ENCODE data around the gene MTCL3.

Gene MTCL3

DNA sequence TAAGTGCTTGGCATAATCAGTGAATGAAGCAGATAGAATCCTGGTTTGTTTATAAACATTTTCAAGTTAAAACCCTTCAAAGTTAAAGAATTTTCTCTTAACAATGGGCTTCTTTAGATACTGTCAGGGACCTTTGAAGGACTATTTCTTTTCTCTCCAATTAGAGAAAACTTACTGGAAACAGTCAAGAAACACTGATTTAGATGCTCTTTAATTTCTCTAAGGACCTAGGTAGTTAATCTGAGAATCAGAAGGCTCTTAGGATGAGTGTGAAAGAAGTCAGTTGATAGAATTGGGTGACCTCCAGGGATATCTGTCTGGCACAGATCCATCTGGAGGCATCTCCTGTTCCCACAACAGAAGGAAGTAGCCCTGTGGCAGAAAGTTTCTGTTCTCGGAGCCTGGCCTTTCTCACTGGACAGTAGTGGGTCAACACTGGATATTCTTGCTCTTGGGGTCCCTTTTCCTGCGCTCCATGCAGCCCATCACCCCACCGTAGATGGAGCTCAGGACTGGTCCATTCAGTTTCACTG lies 82.5 kb downstream of the MTCL3 start:
- WGBS (ENCODE audit: low lambda C conversion rate), result 6% methylated on average over 3 of the region's 3 CpGs
- in situ Hi-C loops (cut with HindIII; ENCODE audit: extremely low pct_ligation_motif_present, low pct_unique_long_range_greater_than_20kb), result no loop called here
- TF ChIP-seq ZNF816 (CRISPR knock-in tag; IDR thresholded peaks at IDR 0.05; ENCODE audit: borderline replicate concordance), result no peak
- TF ChIP-seq KDM5A (IDR thresholded peaks at IDR 0.05; ENCODE audit: borderline replicate concordance, low read length), result no peak
- no peak for TF ChIP-seq PPARG (CRISPR knock-in tag; conservative IDR thresholded peaks at IDR 0.05)
- TF ChIP-seq, protein P1, sequence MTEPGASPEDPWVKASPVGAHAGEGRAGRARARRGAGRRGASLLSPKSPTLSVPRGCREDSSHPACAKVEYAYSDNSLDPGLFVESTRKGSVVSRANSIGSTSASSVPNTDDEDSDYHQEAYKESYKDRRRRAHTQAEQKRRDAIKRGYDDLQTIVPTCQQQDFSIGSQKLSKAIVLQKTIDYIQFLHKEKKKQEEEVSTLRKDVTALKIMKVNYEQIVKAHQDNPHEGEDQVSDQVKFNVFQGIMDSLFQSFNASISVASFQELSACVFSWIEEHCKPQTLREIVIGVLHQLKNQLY (CRISPR knock-in tag; IDR thresholded peaks at IDR 0.05), result no peak
- TF ChIP-seq ZNF33B (CRISPR knock-in tag; IDR thresholded peaks at IDR 0.05), result no peak
- TF ChIP-seq ZNF605 (CRISPR knock-in tag; IDR thresholded peaks at IDR 0.05), result no peak
- no peak for TF ChIP-seq ATF1 (CRISPR knock-in tag; IDR thresholded peaks at IDR 0.05)
- no peak for TF ChIP-seq ZNF773 (CRISPR knock-in tag; IDR thresholded peaks at IDR 0.05; ENCODE audit: borderline replicate concordance)
- TF ChIP-seq, protein P2, sequence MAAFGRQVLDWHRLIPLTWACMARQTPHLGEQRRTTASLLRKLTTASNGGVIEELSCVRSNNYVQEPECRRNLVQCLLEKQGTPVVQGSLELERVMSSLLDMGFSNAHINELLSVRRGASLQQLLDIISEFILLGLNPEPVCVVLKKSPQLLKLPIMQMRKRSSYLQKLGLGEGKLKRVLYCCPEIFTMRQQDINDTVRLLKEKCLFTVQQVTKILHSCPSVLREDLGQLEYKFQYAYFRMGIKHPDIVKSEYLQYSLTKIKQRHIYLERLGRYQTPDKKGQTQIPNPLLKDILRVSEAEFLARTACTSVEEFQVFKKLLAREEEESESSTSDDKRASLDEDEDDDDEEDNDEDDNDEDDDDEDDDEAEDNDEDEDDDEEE (CRISPR knock-in tag; IDR thresholded peaks at IDR 0.05), result no peak
- no peak for TF ChIP-seq ZNF468 (CRISPR knock-in tag; IDR thresholded peaks at IDR 0.05)
- TF ChIP-seq, protein P3, sequence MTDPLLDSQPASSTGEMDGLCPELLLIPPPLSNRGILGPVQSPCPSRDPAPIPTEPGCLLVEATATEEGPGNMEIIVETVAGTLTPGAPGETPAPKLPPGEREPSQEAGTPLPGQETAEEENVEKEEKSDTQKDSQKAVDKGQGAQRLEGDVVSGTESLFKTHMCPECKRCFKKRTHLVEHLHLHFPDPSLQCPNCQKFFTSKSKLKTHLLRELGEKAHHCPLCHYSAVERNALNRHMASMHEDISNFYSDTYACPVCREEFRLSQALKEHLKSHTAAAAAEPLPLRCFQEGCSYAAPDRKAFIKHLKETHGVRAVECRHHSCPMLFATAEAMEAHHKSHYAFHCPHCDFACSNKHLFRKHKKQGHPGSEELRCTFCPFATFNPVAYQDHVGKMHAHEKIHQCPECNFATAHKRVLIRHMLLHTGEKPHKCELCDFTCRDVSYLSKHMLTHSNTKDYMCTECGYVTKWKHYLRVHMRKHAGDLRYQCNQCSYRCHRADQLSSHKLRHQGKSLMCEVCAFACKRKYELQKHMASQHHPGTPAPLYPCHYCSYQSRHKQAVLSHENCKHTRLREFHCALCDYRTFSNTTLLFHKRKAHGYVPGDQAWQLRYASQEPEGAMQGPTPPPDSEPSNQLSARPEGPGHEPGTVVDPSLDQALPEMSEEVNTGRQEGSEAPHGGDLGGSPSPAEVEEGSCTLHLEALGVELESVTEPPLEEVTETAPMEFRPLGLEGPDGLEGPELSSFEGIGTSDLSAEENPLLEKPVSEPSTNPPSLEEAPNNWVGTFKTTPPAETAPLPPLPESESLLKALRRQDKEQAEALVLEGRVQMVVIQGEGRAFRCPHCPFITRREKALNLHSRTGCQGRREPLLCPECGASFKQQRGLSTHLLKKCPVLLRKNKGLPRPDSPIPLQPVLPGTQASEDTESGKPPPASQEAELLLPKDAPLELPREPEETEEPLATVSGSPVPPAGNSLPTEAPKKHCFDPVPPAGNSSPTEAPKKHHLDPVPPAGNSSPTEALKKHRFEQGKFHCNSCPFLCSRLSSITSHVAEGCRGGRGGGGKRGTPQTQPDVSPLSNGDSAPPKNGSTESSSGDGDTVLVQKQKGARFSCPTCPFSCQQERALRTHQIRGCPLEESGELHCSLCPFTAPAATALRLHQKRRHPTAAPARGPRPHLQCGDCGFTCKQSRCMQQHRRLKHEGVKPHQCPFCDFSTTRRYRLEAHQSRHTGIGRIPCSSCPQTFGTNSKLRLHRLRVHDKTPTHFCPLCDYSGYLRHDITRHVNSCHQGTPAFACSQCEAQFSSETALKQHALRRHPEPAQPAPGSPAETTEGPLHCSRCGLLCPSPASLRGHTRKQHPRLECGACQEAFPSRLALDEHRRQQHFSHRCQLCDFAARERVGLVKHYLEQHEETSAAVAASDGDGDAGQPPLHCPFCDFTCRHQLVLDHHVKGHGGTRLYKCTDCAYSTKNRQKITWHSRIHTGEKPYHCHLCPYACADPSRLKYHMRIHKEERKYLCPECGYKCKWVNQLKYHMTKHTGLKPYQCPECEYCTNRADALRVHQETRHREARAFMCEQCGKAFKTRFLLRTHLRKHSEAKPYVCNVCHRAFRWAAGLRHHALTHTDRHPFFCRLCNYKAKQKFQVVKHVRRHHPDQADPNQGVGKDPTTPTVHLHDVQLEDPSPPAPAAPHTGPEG (CRISPR knock-in tag; IDR thresholded peaks at IDR 0.05), result no peak

More for the DNA sequence above, 82.5 kb downstream of the MTCL3 start:
- CTCF ChIA-PET (ENCODE audit: low intra/inter-chr PET ratio, low total read pairs), result no interaction called here
- no TSS peak for BruUV-seq (replicated peaks)
- H2AFZ ChIP-seq (ENCODE audit: low read length), result no peak overlapping the region
- H3K9me3 ChIP-seq (ENCODE audit: low read length), result no peaks in the 10 kb centered on the region
- intact Hi-C loops (cut with micrococcal nuclease; ENCODE audit: unreplicated experiment), result no loop called here
- no peak for DNase-seq (ENCODE audit: low spot score)
- H3K36me3 ChIP-seq (replicated peaks in 1 of 2; ENCODE audit: control insufficient read depth in 1 of 2, insufficient read depth in 2 of 2, low read length in 2 of 2), result no peaks in the 10 kb centered on the region
- H3K4me2 ChIP-seq (ENCODE audit: low read depth, low read length), result no peak overlapping the region
- no peaks in the 10 kb centered on the region for H4K20me1 ChIP-seq (ENCODE audit: insufficient read depth, low read length)
- H3K27ac ChIP-seq (ENCODE audit: extremely low read length, insufficient read depth, low read length), result no peak overlapping the region
- no peaks in the 10 kb centered on the region for H3K4me1 ChIP-seq (ENCODE audit: insufficient read depth, low read length)
- ATAC-seq, result no peak
- H3K4me3 ChIP-seq (replicated peaks in 1 of 3; ENCODE audit: insufficient read depth in 1 of 3, low read depth in 2 of 3, low read length in 3 of 3), result no peak overlapping the region
- FAIRE-seq, result no peak
- POLR2A ChIA-PET, result no interaction called here
- no peak overlapping the region for H3K9ac ChIP-seq (ENCODE audit: insufficient read depth, low read depth, low read length)
- H3K27me3 ChIP-seq (ENCODE audit: control insufficient read depth in 1 of 2, insufficient read depth in 2 of 2, low read length in 2 of 2), result no peaks in the 10 kb centered on the region
- H3K79me2 ChIP-seq (ENCODE audit: insufficient read depth, low read length), result no peaks in the 10 kb centered on the region

Measured in HepG2 (cell line).